Mucosa of descending colon (tissue), 3 donors: Measurements from ENCODE around the gene CDH4. TPM values are rescaled to one million over a fixed set of nuclear protein-coding genes. Genes with fewer than 3 reads are reported as not detected.

Experiments
- ATAC-seq: fragments of 200-7000 bp; cut with Tn5 transposase; one replicate; pipeline ENCODE4 v1.9.1; 2020; ENCODE audit warnings: mild to moderate bottlenecking, moderate library complexity
- DNase-seq, 3 donors: peaks; one replicate each; pipeline ENCODE4 v3.0.0-alpha.2; 2020
- H3K36me3 ChIP-seq: fragments of 200-600 bp; one replicate; pipeline ENCODE4 v1.8.0; 2021; ENCODE audit warnings: low read depth, mild to moderate bottlenecking
- H3K4me1 ChIP-seq: fragments of 200-600 bp; one replicate; pipeline ENCODE4 v1.8.0; 2021; ENCODE audit warnings: low read depth, mild to moderate bottlenecking
- H3K4me3 ChIP-seq: fragments of 200-600 bp; one replicate; pipeline ENCODE4 v1.8.0; 2021; ENCODE audit warnings: mild to moderate bottlenecking
- H3K9me3 ChIP-seq: fragments of 200-600 bp; one replicate; pipeline ENCODE4 v1.8.0; 2021; ENCODE audit warnings: mild to moderate bottlenecking
- intact Hi-C, 2 donors: fragments of 100-400 bp; cut with DNase I in 1 of 2; cut with micrococcal nuclease in 1 of 2; formaldehyde crosslinking; loops; one replicate each; pipeline versions ENCODE4 v1.11.0 to v1.11.1; 2022; cut with DNase I, micrococcal nuclease
- total RNA-seq, 3 donors: library from RNA; stranded (reverse); fragmentation: NEBNext Ultra II Directional in 2 of 3; extraction: Animal tissue kit (Norgen Biotek cat#: 25700) in 2 of 3; gene quantifications; one replicate each; pipeline versions ENCODE4 v1.2.1 to v1.2.4, GENCODE V29; 2021 to 2023
- TF ChIP-seq, protein P1 (sequence below): fragments of 200-600 bp; IDR thresholded peaks from one replicate; pipeline ENCODE4 v1.8.0; 2022; ENCODE audit warnings: antibody characterized with exemption, mild to moderate bottlenecking
- donor health status: DM: no; HTN: no; CAD: no; lungs with moderate emphysema.
- donor health status: DM: no; HTN: no; CAD: no.
- donor health status: DM: no; HTN: yes; CAD: no.

The CDH4 gene
- total RNA-seq, 3 donors from 2014 or later: 0.16 TPM; not detected in 2

DNA sequence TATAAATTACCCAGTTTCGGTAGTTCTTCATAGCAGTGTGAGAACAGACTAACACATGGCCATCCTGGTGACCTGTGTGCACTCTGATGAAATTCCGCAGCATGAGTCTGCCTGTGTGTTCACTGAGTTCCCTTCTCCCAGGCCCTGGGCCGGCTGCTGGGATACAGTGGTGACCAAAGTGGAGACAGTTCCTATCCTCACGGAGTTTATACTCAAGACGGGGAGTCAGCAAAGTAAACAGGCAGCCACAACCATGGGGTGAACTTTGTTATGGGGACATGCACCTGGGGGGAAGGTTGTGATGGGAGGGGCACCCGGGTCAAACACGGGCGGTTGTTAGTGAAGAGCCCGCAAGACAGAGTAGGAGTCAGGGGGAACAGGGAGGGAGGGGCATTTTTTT, 202.0 kb downstream of the CDH4 start:
- TF ChIP-seq, protein P1, sequence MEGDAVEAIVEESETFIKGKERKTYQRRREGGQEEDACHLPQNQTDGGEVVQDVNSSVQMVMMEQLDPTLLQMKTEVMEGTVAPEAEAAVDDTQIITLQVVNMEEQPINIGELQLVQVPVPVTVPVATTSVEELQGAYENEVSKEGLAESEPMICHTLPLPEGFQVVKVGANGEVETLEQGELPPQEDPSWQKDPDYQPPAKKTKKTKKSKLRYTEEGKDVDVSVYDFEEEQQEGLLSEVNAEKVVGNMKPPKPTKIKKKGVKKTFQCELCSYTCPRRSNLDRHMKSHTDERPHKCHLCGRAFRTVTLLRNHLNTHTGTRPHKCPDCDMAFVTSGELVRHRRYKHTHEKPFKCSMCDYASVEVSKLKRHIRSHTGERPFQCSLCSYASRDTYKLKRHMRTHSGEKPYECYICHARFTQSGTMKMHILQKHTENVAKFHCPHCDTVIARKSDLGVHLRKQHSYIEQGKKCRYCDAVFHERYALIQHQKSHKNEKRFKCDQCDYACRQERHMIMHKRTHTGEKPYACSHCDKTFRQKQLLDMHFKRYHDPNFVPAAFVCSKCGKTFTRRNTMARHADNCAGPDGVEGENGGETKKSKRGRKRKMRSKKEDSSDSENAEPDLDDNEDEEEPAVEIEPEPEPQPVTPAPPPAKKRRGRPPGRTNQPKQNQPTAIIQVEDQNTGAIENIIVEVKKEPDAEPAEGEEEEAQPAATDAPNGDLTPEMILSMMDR: no peak
- ATAC-seq (no peak), DNase-seq (no peak)
- no peak overlapping the region for H3K4me3 ChIP-seq
- intact Hi-C loops: no loop called here
- H3K9me3 ChIP-seq: no peaks in the 10 kb centered on the region
- H3K4me1 ChIP-seq: no peaks in the 10 kb centered on the region
- no peaks in the 10 kb centered on the region for H3K36me3 ChIP-seq

GRCh38 chr20:61455508-61456215, 203.6 kb downstream of the CDH4 start:
- TF ChIP-seq, protein P1: no peak
- ATAC-seq: no peak
- no peaks in the 10 kb centered on the region for H3K4me1 ChIP-seq
- no peaks in the 10 kb centered on the region for H3K9me3 ChIP-seq
- intact Hi-C loops: no loop called here
- DNase-seq: no peak
- H3K4me3 ChIP-seq: no peak overlapping the region
- H3K36me3 ChIP-seq: no peaks in the 10 kb centered on the region

- no peak for DNase-seq
- Histone ChIP-seq H3K4me1 (no peaks in the 10 kb centered on the region), H3K9me3 (no peaks in the 10 kb centered on the region), H3K4me3 (no peak overlapping the region), H3K36me3 (no peaks in the 10 kb centered on the region)
- TF ChIP-seq, protein P1: no peak
- ATAC-seq: no peak
- intact Hi-C loops: no loop called here
Observed at GRCh38 chr20:61457725-61458124, 205.7 kb downstream of the CDH4 start.

DNA sequence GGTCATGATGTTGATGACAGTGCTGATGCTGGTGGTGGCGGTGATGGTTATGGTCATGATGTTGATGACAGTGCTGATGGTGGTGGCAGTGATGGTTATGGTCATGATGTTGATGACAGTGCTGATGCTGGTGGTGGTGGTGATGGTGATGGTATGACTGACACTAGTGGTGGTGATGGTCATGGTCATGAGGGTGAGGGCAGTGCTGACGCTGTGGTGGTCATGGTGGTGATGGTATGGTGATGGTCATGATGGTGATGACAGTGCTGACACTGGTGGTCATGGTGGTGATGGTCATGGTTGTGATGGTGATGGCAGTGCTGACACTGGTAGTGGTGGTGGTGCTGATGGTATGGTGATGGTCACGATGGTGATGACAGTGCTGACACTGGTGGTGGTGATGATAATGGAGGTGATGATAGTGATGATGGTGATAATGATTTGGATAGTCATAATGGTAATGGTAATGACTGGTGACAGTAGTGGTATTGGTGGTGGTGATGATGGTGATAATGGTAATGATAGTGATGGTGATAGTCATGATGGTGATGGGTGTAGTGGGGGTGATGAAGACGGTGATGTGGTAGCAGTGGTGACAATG, 206.2 kb downstream of the CDH4 start:
- Histone ChIP-seq H3K4me3 (no peak overlapping the region), H3K36me3 (no peaks in the 10 kb centered on the region), H3K9me3 (no peaks in the 10 kb centered on the region), H3K4me1 (no peaks in the 10 kb centered on the region)
- DNase-seq (no peak), ATAC-seq (no peak)
- intact Hi-C loops: no loop called here
- TF ChIP-seq, protein P1: no peak

DNA sequence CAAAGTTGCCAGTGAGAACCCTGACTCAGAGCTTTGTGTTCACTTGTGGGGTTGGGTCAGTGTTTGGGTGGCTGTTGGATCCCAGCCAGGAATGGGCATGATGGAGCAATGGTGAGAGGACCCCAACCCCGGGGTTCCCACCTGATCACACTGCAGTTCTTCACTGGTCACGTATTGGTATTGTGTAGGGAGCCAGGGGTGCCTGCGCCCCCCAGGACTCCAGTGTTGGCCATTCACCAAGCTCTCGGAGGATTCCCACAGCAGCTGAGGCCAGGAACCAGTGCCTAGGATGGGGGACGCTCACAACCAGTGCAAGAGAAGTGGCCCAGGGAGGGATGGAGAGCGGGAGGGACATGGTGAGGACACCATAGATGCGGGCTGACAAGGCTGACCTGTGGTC, 207.2 kb downstream of the CDH4 start:
- intact Hi-C loops: no loop called here
- Histone ChIP-seq H3K4me3 (no peak overlapping the region), H3K36me3 (no peaks in the 10 kb centered on the region), H3K4me1 (no peaks in the 10 kb centered on the region), H3K9me3 (no peaks in the 10 kb centered on the region)
- ATAC-seq: no peak
- TF ChIP-seq, protein P1: no peak
- DNase-seq: no peak
